GM12875 (cell line): ENCODE results near the gene GLB1L2.

Source experiments
- H3K4me3 ChIP-seq: one replicate; pipeline ENCODE4 v1.5.1; 2011; ENCODE audit warnings: low read depth, low read length, control low read depth
- CTCF ChIP-seq: IDR thresholded peaks from 2 replicates; pipeline ENCODE4 v1.5.1; 2011; ENCODE audit warnings: low read depth, mild to moderate bottlenecking, control low read depth, inconsistent platforms, low read length, moderate library complexity, borderline replicate concordance; ENCODE audit not compliant: insufficient read depth

The GLB1L2 gene

DNA sequence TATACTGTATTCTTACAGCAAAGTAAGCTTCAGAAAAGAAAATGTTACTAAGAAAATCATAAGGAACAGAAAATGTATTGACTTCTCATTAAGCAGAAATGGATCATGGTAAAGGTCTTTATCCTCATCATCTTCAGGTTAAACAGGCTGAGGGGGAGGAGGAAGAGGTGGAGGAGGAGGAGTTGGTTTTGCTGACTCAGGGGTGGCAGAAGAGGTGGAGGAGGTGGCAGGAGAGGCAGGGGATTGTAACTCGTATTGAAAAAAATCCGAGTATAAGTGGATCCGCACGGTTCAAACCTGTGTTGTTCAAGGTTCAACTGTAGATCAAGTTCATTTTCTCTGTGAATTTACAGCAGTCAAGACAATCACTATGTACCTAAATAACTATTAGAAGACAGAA lies 42.6 kb upstream of the GLB1L2 start:
- no peak overlapping the region for H3K4me3 ChIP-seq
- TF ChIP-seq CTCF, result no peak

DNA sequence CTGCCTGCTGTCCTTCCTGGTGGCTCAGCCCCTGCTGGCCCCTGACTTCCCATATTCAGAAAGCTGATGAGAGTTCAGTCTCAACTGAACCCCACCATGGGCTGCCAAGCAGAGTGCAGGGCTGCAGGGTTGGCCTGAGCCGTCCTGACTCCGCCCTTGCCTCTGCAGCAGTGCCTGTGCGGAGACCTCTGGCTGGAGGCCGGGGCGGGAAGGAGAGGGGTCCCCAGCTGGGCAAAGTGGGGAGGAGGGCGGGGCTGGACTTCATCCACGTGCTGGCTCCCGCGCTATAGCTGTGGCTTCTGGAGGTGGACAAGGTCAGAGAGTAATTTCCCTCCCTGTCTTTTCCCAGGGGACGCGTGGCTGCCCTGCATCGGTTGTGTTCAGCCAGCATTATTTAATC lies 42.0 kb upstream of the GLB1L2 start:
- TF ChIP-seq CTCF, result no peak
- H3K4me3 ChIP-seq, result no peak overlapping the region

GRCh38 chr11:134290646-134291045 lies 41.1 kb upstream of the GLB1L2 start:
- TF ChIP-seq CTCF, result no peak
- no peak overlapping the region for H3K4me3 ChIP-seq

DNA sequence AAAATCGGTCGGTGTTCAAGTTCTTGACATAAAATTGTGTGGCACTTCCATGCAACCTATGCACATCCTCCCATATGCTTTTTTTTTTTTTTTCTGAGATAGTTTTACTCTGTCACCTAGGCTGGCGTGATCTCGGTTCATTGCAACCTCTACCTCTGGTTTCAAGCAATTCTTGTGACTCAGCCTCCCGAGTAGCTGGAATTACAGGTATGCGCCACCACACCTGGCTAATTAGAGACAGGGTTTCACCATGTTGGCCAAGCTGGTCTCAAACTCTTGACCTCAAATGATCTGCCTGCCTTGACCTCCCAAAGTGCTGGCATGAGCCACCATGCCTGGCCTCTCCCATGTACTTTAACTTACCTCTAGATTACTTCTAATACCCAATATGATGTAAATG lies 40.6 kb upstream of the GLB1L2 start:
- no peak overlapping the region for H3K4me3 ChIP-seq
- no peak for TF ChIP-seq CTCF

- TF ChIP-seq CTCF, result no peak
- no peak overlapping the region for H3K4me3 ChIP-seq
Measured at GRCh38 chr11:134292661-134293060, 39.1 kb upstream of the GLB1L2 start.

DNA sequence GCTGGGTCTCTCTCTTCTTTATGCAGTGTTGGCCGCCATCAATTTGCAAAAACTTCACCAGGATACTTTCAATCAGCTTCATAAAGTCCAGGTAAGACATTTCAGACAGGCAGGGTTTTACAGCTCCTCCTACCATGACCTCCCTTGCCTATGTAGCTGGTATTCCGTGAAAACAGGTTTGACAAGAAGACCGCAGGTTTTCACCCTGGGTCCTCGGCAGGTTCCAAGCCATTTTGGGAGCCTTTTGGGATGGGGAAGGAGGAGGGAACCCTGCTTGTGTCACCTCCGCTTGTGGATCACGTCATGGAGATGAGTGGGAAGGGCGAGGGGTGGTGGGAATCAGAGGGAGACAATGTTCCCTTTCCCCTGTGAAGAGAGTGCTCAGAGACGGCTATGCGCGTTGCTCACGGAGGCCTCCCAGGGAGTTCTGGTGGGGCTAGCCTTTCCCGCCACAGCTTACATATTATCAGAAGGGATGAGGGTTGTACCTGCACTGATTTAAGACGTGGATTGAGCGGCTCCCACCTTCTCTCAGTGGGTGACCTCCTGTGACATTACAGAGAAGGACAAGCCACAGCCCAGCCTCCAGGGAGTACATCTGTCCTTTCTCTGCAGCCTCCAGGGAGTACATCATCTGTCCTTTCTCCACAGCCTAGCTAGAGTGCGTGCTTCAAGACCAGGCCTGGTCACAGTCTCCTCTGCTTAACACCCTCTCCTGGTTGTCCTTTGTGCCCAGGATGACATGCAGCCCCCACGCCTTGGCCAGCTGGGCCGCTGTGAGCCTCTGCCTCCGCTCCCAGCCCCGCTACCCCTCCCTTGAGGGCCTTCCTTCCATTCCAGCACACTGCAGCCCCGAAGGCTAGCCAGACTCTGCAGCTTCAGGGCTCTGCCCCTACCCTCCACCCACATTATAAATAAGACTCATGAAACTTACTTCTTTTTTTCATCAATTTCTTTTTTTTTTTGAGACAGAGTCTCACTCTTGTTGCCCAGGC lies 38.4 kb upstream of the GLB1L2 start:
- TF ChIP-seq CTCF, result no peak

DNA sequence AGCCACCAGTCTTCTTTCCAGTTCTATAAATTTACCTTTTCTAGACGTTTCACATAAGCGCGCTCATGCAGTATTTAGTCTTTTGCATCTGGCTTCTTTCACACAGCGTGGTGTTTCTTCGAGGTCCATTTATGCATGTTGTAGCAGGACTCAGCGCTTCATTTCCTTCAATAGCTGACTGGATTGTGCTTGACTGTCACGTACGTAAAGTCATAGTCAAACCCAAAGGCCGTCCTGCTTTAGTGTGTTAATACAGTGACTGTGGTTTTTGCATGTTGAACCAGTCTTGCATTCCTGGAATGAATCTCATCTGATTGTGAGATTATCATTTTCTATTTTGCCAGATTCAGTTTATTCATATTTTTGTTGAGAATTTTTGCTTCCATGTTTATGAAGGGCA lies 37.1 kb upstream of the GLB1L2 start:
- no peak for TF ChIP-seq CTCF
- no peak overlapping the region for H3K4me3 ChIP-seq

More for the DNA sequence above, 38.4 kb upstream of the GLB1L2 start:
- H3K4me3 ChIP-seq, result no peak overlapping the region
